HepG2 (cell line): ENCODE results near the gene ENTPD6. TPM values are rescaled to one million over a fixed set of nuclear protein-coding genes. Genes with fewer than 3 reads are reported as not detected.

Experiments used
- ATAC-seq: fragments of 200-7000 bp; cut with Tn5 transposase; 3 replicates; pipeline ENCODE4 v1.9.1; 2020; ENCODE audit warnings: mild to moderate bottlenecking, moderate library complexity
- BruUV-seq: library from RNA; stranded (reverse); fragments of 400-500 nt; replicated peaks from 2 replicates; lab custom pipeline; 2021; lab: Mats Ljungman, UMichigan
- CTCF ChIA-PET: fragments of 300-600 bp; formaldehyde crosslinking; extraction: SDS; loops from one replicate; lab custom pipeline; 2021; ENCODE audit warnings: low total read pairs, inconsistent platforms, low intra/inter-chr PET ratio; lab: Yijun Ruan, JAX
- POLR2A ChIA-PET: fragments of 350-600 bp; sonication (Branson Sonifier 250); formaldehyde crosslinking; loops from one replicate; lab custom pipeline; 2020; ENCODE audit warnings: antibody characterized with exemption, inconsistent platforms; lab: Yijun Ruan, JAX
- DNase-seq: peaks from one replicate; pipeline ENCODE4 v3.0.0-alpha.2; 2015; ENCODE audit warnings: low spot score
- FAIRE-seq: peaks from 3 replicates; lab custom pipeline; 2011; peaks lifted over from hg19 to GRCh38; lab: Jason Lieb, UNC
- H2AFZ ChIP-seq: one replicate; pipeline ENCODE4 v1.6.1; 2011; ENCODE audit warnings: low read length, inconsistent platforms
- H3K27ac ChIP-seq: fragments of 300-600 bp; 3 replicates; pipeline ENCODE4 v1.8.0; 2011; ENCODE audit warnings: mixed run types, mild to moderate bottlenecking, mixed read lengths, low read length, inconsistent platforms; ENCODE audit not compliant: insufficient read depth; ENCODE audit errors: extremely low read length
- H3K27me3 ChIP-seq, 2 experiments: fragments of 200-600 bp in 1 of 2; 2 replicates in 1 of 2; 3 replicates in 1 of 2; pipeline versions ENCODE4 v1.6.0 to v1.8.0; 2011; ENCODE audit warnings: low read length in 2 of 2, mild to moderate bottlenecking in 2 of 2, moderate library complexity in 2 of 2, inconsistent platforms in 1 of 2; ENCODE audit not compliant: insufficient read depth in 2 of 2, control insufficient read depth in 1 of 2
- H3K36me3 ChIP-seq, 2 experiments: fragments of 200-600 bp in 1 of 2; replicated peaks in 1 of 2; 2 replicates in 1 of 2; 3 replicates in 1 of 2; pipeline versions ENCODE4 v1.5.1 to v1.8.0; 2011; ENCODE audit warnings: low read length in 2 of 2, inconsistent platforms in 1 of 2; ENCODE audit not compliant: insufficient read depth in 2 of 2, control insufficient read depth in 1 of 2
- H3K4me1 ChIP-seq: 2 replicates; pipeline ENCODE4 v1.5.1; 2012; ENCODE audit warnings: low read length, inconsistent platforms; ENCODE audit not compliant: insufficient read depth
- H3K4me2 ChIP-seq: 2 replicates; pipeline ENCODE4 v1.6.0; 2011; ENCODE audit warnings: low read depth, low read length, inconsistent platforms
- H3K4me3 ChIP-seq, 3 experiments: fragments of 200-600 bp in 1 of 3; sonication (generic), shearing (Covaris generic) in 1 of 3; replicated peaks in 1 of 3; 2 replicates each; pipeline ENCODE4 v1.5.1; 2011 to 2016; ENCODE audit warnings: low read length in 3 of 3, inconsistent platforms in 2 of 3, low read depth in 2 of 3, mild to moderate bottlenecking in 2 of 3, control low read depth in 1 of 3, mixed read lengths in 1 of 3; ENCODE audit not compliant: insufficient read depth in 1 of 3
- H3K79me2 ChIP-seq: one replicate; pipeline ENCODE4 v1.6.1; 2011; ENCODE audit warnings: low read length, inconsistent platforms; ENCODE audit not compliant: insufficient read depth
- H3K9ac ChIP-seq: 2 replicates; pipeline ENCODE4 v1.6.0; 2011; ENCODE audit warnings: mild to moderate bottlenecking, low read depth, low read length, inconsistent platforms; ENCODE audit not compliant: insufficient read depth
- H3K9me3 ChIP-seq: 2 replicates; pipeline ENCODE4 v1.5.1; 2012; ENCODE audit warnings: mild to moderate bottlenecking, low read length
- H4K20me1 ChIP-seq: 2 replicates; pipeline ENCODE4 v1.6.0; 2011; ENCODE audit warnings: inconsistent platforms, mild to moderate bottlenecking, low read length, moderate library complexity; ENCODE audit not compliant: insufficient read depth
- FOXJ3 ChIP-seq: sonication (generic); formaldehyde crosslinking; IDR thresholded peaks from 2 replicates; pipeline ENCODE4 v1.4.0; 2020; ENCODE audit warnings: missing genetic modification reagents, mild to moderate bottlenecking, borderline replicate concordance
- KLF11 ChIP-seq: IDR thresholded peaks from 2 replicates; pipeline ENCODE4 v1.6.1; 2016; ENCODE audit warnings: missing compliant biosample characterization
- THAP8 ChIP-seq: sonication (generic); formaldehyde crosslinking; IDR thresholded peaks from 2 replicates; pipeline ENCODE4 v1.5.1; 2020; ENCODE audit warnings: missing genetic modification reagents, mild to moderate bottlenecking, borderline replicate concordance
- YEATS2 ChIP-seq: sonication (generic); formaldehyde crosslinking; IDR thresholded peaks from 2 replicates; pipeline ENCODE4 v1.4.0; 2020; ENCODE audit warnings: missing genetic modification reagents, borderline replicate concordance
- ZNF281 ChIP-seq: sonication (generic); formaldehyde crosslinking; IDR thresholded peaks from 2 replicates; pipeline ENCODE4 v1.4.0; 2020; ENCODE audit warnings: missing genetic modification reagents, borderline replicate concordance
- ZNF354B ChIP-seq: sonication (generic); formaldehyde crosslinking; IDR thresholded peaks from 2 replicates; pipeline ENCODE4 v1.8.0; 2022; ENCODE audit warnings: mild to moderate bottlenecking, missing genetic modification reagents
- ZNF646 ChIP-seq: sonication (generic); formaldehyde crosslinking; IDR thresholded peaks from 2 replicates; pipeline ENCODE4 v1.9.0; 2021; ENCODE audit warnings: mild to moderate bottlenecking, missing genetic modification reagents
- WGBS: methylation state at CpG from one replicate; pipeline ENCODE4 v1.1.6; 2017; ENCODE audit warnings: low lambda C conversion rate; 5-methylcytosine and 5-hydroxymethylcytosine counted together
- in situ Hi-C: cut with HindIII; loops from 2 replicates; pipeline ENCODE4 v1.10.0; 2017; ENCODE audit warnings: low pct_unique_long_range_greater_than_20kb; ENCODE audit not compliant: extremely low pct_ligation_motif_present
- intact Hi-C: fragments of 100-400 bp; cut with micrococcal nuclease; formaldehyde crosslinking; loops from one replicate; pipeline ENCODE4 v1.10.0; 2022; ENCODE audit not compliant: unreplicated experiment
- polyA plus RNA-seq, 8 experiments: library from polyadenylated mRNA; depleted of rRNA in 3 of 8; stranded (reverse) in 7 of 8; unstranded in 1 of 8; fragments of >200 nt; fragmentation: Illumina TruSeq in 4 of 8; extraction: Trizol in 4 of 8; gene quantifications; 2 replicates each; pipeline versions ENCODE4 v1.2.1 to v1.2.3, GENCODE V29; 2011 to 2016; ENCODE audit warnings: low read depth in 4 of 8, missing spikeins in 1 of 8, mixed read lengths in 1 of 8; ENCODE audit not compliant: insufficient read depth in 1 of 8
- total RNA-seq, 5 experiments: library from RNA; depleted of rRNA; stranded (reverse); fragments of >200 nt; fragmentation: Illumina TruSeq; extraction: Trizol; gene quantifications; 2 replicates each; pipeline ENCODE4 v1.2.3, GENCODE V29; 2016; ENCODE audit warnings: low read depth in 1 of 5

Gene ENTPD6
- total and polyA plus RNA-seq, 2 of the 13 experiments (the other 11 are each of a cell fraction or from before 2014, with no cell fraction given): 164 to 172 TPM

- H4K20me1 ChIP-seq: no peaks in the 10 kb centered on the region
- in situ Hi-C loops: no loop called here
- POLR2A ChIA-PET: interaction anchor here (2.3 kb wide), 1 partner anchor 8 kb away, joined by 12 read pairs; the partner anchor contains the start of gene ENTPD6
- FAIRE-seq (no peak), ATAC-seq (peak; percentile 36; the same call in 2 of the 3 replicates), DNase-seq (no peak)
- no TSS peak for BruUV-seq
- peaks cover 2 to 32% of the 10 kb centered on the region in 2 experiments; a peak in 2 of 5 replicates for H3K27me3 ChIP-seq
- no peak overlapping the region for H3K9ac ChIP-seq
- no peaks in the 10 kb centered on the region for H3K36me3 ChIP-seq
- no peak overlapping the region for H3K4me3 ChIP-seq
- H3K9me3 ChIP-seq: no peaks in the 10 kb centered on the region
- no peaks in the 10 kb centered on the region for H3K4me1 ChIP-seq
- H3K27ac ChIP-seq: no peak overlapping the region
- CTCF ChIA-PET: no interaction called here
- H3K4me2 ChIP-seq: no peak overlapping the region
- H3K79me2 ChIP-seq: no peaks in the 10 kb centered on the region
- no peak overlapping the region for H2AFZ ChIP-seq
- WGBS: 65% methylated on average over 3 of the region's 3 CpGs
- intact Hi-C loops: no loop called here
- TF ChIP-seq ZNF281 (CRISPR knock-in tag): no peak
- no peak for TF ChIP-seq THAP8
Observed at GRCh38 chr20:25187220-25187619, 8.3 kb upstream of the ENTPD6 start.

- no peak for DNase-seq
- POLR2A ChIA-PET: interaction anchor here (2.3 kb wide), 1 partner anchor 8 kb away, joined by 12 read pairs; the partner anchor contains the start of gene ENTPD6
- in situ Hi-C loops (no loop called here), intact Hi-C loops (no loop called here)
- no peak overlapping the region for H3K27ac ChIP-seq
- H2AFZ ChIP-seq: no peak overlapping the region
- no peaks in the 10 kb centered on the region for H4K20me1 ChIP-seq
- ATAC-seq: peak; percentile 38; the same call in 2 of the 3 replicates
- H3K27me3 ChIP-seq: peaks cover 2 to 32% of the 10 kb centered on the region in 2 experiments; a peak in 2 of 5 replicates
- no peaks in the 10 kb centered on the region for H3K9me3 ChIP-seq
- no peak overlapping the region for H3K4me2 ChIP-seq
- no peaks in the 10 kb centered on the region for H3K79me2 ChIP-seq
- BruUV-seq: no TSS peak
- no peak overlapping the region for H3K9ac ChIP-seq
- no peaks in the 10 kb centered on the region for H3K36me3 ChIP-seq
- no peak for FAIRE-seq
- WGBS: 34% methylated on average over 7 of the region's 7 CpGs
- no peak overlapping the region for H3K4me3 ChIP-seq
- H3K4me1 ChIP-seq: no peaks in the 10 kb centered on the region
- CTCF ChIA-PET: no interaction called here
- no peak for TF ChIP-seq ZNF646
- TF ChIP-seq KLF11 (CRISPR knock-in tag): no peak
- TF ChIP-seq FOXJ3 (CRISPR knock-in tag): no peak
- TF ChIP-seq YEATS2 (CRISPR knock-in tag): no peak
- TF ChIP-seq ZNF354B (CRISPR knock-in tag): no peak
Observed at GRCh38 chr20:25187635-25188034, 7.9 kb upstream of the ENTPD6 start.
